Breast epithelium (tissue), 3 donors: ENCODE results near the gene ZNF727.

Source experiments
- CTCF ChIP-seq, 3 donors: fragments of 450-650 bp; IDR thresholded peaks; one replicate each; pipeline ENCODE4 v1.5.1; 2016 to 2017; ENCODE audit warnings: antibody characterized with exemption in 3 of 3, mild to moderate bottlenecking in 3 of 3, moderate library complexity in 3 of 3
- POLR2AphosphoS5 ChIP-seq, 3 donors: sonication (generic); formaldehyde crosslinking; IDR thresholded peaks; one replicate each; pipeline ENCODE4 v1.6.1; 2017; ENCODE audit warnings: antibody characterized with exemption in 3 of 3

DNA sequence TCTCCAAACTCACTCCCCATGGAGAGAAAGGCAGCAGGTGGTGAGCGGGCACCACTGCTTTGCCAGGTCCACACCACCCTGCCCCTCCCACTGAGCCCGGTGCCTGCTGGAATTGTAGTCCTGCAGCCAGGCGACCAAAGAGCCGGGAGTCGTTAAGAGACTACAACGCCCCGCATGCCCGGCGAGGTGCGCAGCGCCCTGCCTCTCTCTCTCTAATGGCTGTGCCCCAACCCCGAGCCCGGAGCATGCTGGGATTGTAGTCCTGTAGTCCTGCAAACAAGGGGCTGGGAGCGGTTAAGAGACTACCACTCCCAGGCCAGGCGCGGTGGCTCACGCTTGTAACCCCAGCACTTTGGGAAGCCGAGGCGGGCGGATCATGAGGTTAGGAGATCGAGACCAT lies 8.1 kb upstream of the ZNF727 start:
- TF ChIP-seq POLR2AphosphoS5 (IDR thresholded peaks at IDR 0.05) (no peak), CTCF (IDR thresholded peaks at IDR 0.05) (no peak)
